A673 (cell line): Measurements from ENCODE around the gene OR8K1. TPM values are rescaled to one million over a fixed set of nuclear protein-coding genes. Genes with fewer than 3 reads are reported as not detected.

Experiments
- Bru-seq: library from RNA; stranded (reverse); fragments of 400-500 nt; gene quantifications from one replicate; lab custom pipeline; 2021; lab: Mats Ljungman, UMichigan
- BruChase-seq, 2 experiments: library from RNA; stranded (reverse); fragments of 400-500 nt; gene quantifications; one replicate each; lab custom pipeline; 2021; lab: Mats Ljungman, UMichigan
- BruUV-seq: library from RNA; stranded (reverse); fragments of 400-500 nt; replicated peaks from 2 replicates; lab custom pipeline; 2021; lab: Mats Ljungman, UMichigan
- CTCF ChIA-PET: fragments of 300-600 bp; sonication (Branson Sonifier 250); formaldehyde crosslinking; loops from one replicate; lab custom pipeline; 2022; ENCODE audit warnings: antibody characterized with exemption; lab: Charles Lee
- POLR2A ChIA-PET: fragments of 300-600 bp; sonication (Branson Sonifier 250); formaldehyde crosslinking; loops from one replicate; lab custom pipeline; 2022; ENCODE audit warnings: antibody characterized with exemption; ENCODE audit not compliant: low non-redundant PET; lab: Charles Lee
- DNase-seq: peaks from one replicate; pipeline ENCODE4 v3.0.0-alpha.2; 2015; ENCODE audit warnings: low spot score
- H3K27ac ChIP-seq: fragments of 200-600 bp; sonication (generic); 2 replicates; pipeline ENCODE4 v1.5.1; 2016; ENCODE audit warnings: mixed run types, low read depth, mild to moderate bottlenecking, mixed read lengths, antibody characterized with exemption, low read length; ENCODE audit not compliant: poor library complexity, severe bottlenecking
- H3K27me3 ChIP-seq: fragments of 200-600 bp; sonication (generic); replicated peaks from 2 replicates; pipeline ENCODE4 v1.6.1; 2017; ENCODE audit warnings: mixed run types, low read depth, mild to moderate bottlenecking, mixed read lengths, antibody characterized with exemption, low read length; ENCODE audit not compliant: insufficient read depth, poor library complexity
- H3K36me3 ChIP-seq: fragments of 200-600 bp; sonication (generic); 2 replicates; pipeline ENCODE4 v1.6.1; 2016; ENCODE audit warnings: mixed run types, mild to moderate bottlenecking, mixed read lengths, antibody characterized with exemption, low read length; ENCODE audit not compliant: insufficient read depth, poor library complexity, severe bottlenecking
- H3K4me1 ChIP-seq: fragments of 200-600 bp; sonication (generic); 2 replicates; pipeline ENCODE4 v1.6.1; 2017; ENCODE audit warnings: mixed run types, mild to moderate bottlenecking, mixed read lengths, antibody characterized with exemption, low read length; ENCODE audit not compliant: insufficient read depth, poor library complexity, severe bottlenecking
- H3K4me3 ChIP-seq: fragments of 200-600 bp; sonication (generic); 2 replicates; pipeline ENCODE4 v1.5.1; 2016; ENCODE audit warnings: low read depth, mixed run types, mild to moderate bottlenecking, mixed read lengths, low read length; ENCODE audit not compliant: poor library complexity, severe bottlenecking
- H3K9me3 ChIP-seq: fragments of 200-600 bp; sonication (generic); 2 replicates; pipeline ENCODE4 v1.6.1; 2016; ENCODE audit warnings: mixed run types, low read depth, mild to moderate bottlenecking, mixed read lengths, antibody characterized with exemption, low read length; ENCODE audit not compliant: poor library complexity, severe bottlenecking
- CTCF ChIP-seq: fragments of 300-800, 200-600 bp; sonication (generic); conservative IDR thresholded peaks from 2 replicates; pipeline ENCODE4 v1.5.1; 2017; ENCODE audit warnings: low read depth, mild to moderate bottlenecking, antibody characterized with exemption, low read length, moderate library complexity, mixed read lengths
- EZH2 ChIP-seq: fragments of 200-600 bp; sonication (generic); IDR thresholded peaks from 2 replicates; pipeline ENCODE4 v1.6.1; 2017; ENCODE audit warnings: borderline replicate concordance, low read depth, mild to moderate bottlenecking, mixed read lengths, antibody characterized with exemption, low read length; ENCODE audit not compliant: poor library complexity, severe bottlenecking
- intact Hi-C: fragments of 100-400 bp; cut with micrococcal nuclease; formaldehyde crosslinking; loops from one replicate; pipeline ENCODE4 v1.10.0; 2022; ENCODE audit not compliant: unreplicated experiment
- long read RNA-seq: library from polyadenylated mRNA; stranded (forward); transcript quantifications from one replicate; pipeline ENCODE4 v2.0.0, GENCODE V29; 2022
- total RNA-seq: library from RNA; stranded (reverse); gene quantifications from 2 replicates; pipeline ENCODE4 v1.2.3, GENCODE V29; 2021

The OR8K1 gene
- not detected in 2 replicates for total RNA-seq
- not detected for Bru-seq, nascent RNA
- not detected for BruChase-seq, experiment 1, labeled RNA remaining after a 2-hour chase
- BruChase-seq, experiment 2, labeled RNA remaining after a 6-hour chase: not detected
- long read RNA-seq: 0 reads

- H3K4me3 ChIP-seq: no peak within 1 kb of the TSS
- no peaks in the 10 kb centered on the region for H3K36me3 ChIP-seq
- peaks cover 7% of the 10 kb centered on the region for H3K9me3 ChIP-seq
- no peak for DNase-seq
- no peak for TF ChIP-seq CTCF
- TF ChIP-seq EZH2: no peak
- ChIA-PET CTCF (no interaction called here), POLR2A (no interaction called here)
- intact Hi-C loops: no loop called here
- BruUV-seq: no TSS peak
- no peak within 1 kb of the TSS for H3K27ac ChIP-seq
- H3K27me3 ChIP-seq: no peaks in the 10 kb centered on the region
- H3K4me1 ChIP-seq: no peaks in the 10 kb centered on the region
Measured at GRCh38 chr11:56345739-56346138, at the start of gene OR8K1. Gene OR8K1, plus strand, starts transcription at chr11:56346039. Its CDS starts 0 bp downstream, at chr11:56346039.

DNA sequence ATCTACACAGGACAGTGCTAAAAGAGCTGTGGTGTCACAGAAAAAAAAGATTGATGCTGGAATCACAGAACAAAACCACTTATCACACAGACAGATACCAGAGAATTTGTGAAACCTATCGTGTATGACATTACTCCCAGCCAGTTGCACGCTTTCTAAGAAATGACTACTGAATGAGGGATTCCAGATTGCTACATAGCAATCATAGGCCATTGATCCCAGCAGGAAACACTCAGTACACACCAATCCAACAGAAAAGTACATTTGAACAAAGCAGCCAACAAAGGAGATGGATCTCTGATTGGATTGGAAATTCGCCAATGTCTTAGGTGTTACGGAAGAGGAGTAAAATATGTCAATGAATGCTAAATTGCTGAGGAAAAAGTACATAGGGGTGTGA is 48.9 kb upstream of the OR8K1 start:
- no peak overlapping the region for H3K4me3 ChIP-seq
- H3K36me3 ChIP-seq: no peaks in the 10 kb centered on the region
- TF ChIP-seq EZH2 (no peak), CTCF (no peak)
- H3K9me3 ChIP-seq: peaks cover 20% of the 10 kb centered on the region
- H3K27me3 ChIP-seq: no peaks in the 10 kb centered on the region
- H3K4me1 ChIP-seq: no peaks in the 10 kb centered on the region
- H3K27ac ChIP-seq: no peak overlapping the region
- no peak for DNase-seq
- CTCF ChIA-PET: no interaction called here
- POLR2A ChIA-PET: no interaction called here
- no TSS peak for BruUV-seq
- intact Hi-C loops: no loop called here

DNA sequence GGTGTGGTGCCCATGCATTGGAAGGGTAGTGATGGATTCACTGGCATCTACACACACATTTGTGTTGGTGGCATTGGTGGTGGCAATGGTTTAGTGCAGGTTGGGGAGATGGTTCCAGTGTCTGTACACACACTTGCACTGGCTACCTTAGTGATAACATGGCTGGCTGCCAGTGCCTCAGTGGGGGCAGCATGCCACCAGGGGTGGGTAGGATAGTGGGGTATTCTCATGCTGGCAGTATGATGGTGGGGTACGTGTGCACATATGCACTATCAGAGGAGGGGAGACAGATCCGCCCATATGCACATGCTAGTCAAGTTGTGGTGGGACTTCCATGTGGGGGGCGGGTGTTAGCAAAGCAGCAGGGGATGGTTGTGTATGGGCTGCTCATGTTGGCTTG is 38.0 kb upstream of the OR8K1 start:
- ChIA-PET POLR2A (no interaction called here), CTCF (no interaction called here)
- no peaks in the 10 kb centered on the region for H3K27me3 ChIP-seq
- intact Hi-C loops: no loop called here
- no peak overlapping the region for H3K4me3 ChIP-seq
- no peaks in the 10 kb centered on the region for H3K36me3 ChIP-seq
- no TSS peak for BruUV-seq
- TF ChIP-seq EZH2 (no peak), CTCF (no peak)
- no peak overlapping the region for H3K27ac ChIP-seq
- H3K4me1 ChIP-seq: no peaks in the 10 kb centered on the region
- peaks cover 22% of the 10 kb centered on the region for H3K9me3 ChIP-seq
- no peak for DNase-seq
